Ovary (tissue), 3 donors: ENCODE measurements around the gene WHRN.

Experiments
- POLR2A ChIP-seq: fragments of 450-650 bp; IDR thresholded peaks from one replicate; pipeline ENCODE4 v1.6.1; 2017; ENCODE audit warnings: antibody characterized with exemption, mild to moderate bottlenecking, moderate library complexity
- TF ChIP-seq, protein P1 (sequence below), 3 donors: fragments of 450-650 bp in 2 of 3; fragments of 200-600 bp in 1 of 3; IDR thresholded peaks; one replicate each; pipeline versions ENCODE4 v1.5.1 to v1.8.0; 2016 to 2022; ENCODE audit warnings: antibody characterized with exemption in 3 of 3, mild to moderate bottlenecking in 1 of 3
- donor health status: DM: no; HTN: no; CAD: no.

DNA sequence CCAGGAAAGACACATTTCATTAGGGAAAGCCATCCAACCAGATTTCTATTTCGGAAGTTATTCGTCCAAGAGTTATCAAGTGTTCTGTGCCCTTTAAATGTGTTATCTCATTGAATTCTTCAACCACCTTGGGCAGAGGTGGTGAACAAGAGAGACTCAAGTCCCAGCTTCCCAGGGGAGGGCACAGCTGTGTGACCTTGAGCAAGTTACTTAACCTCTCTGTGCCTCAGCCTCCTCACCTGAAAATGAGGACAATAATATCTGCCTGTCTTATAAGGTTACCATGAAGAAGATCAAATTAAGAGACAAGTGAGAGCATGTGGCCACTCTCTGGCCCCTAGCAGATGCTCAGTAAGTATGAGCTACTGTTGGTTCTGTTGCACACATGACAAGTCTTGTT, 37.4 kb downstream of the WHRN start:
- TF ChIP-seq, protein P1, sequence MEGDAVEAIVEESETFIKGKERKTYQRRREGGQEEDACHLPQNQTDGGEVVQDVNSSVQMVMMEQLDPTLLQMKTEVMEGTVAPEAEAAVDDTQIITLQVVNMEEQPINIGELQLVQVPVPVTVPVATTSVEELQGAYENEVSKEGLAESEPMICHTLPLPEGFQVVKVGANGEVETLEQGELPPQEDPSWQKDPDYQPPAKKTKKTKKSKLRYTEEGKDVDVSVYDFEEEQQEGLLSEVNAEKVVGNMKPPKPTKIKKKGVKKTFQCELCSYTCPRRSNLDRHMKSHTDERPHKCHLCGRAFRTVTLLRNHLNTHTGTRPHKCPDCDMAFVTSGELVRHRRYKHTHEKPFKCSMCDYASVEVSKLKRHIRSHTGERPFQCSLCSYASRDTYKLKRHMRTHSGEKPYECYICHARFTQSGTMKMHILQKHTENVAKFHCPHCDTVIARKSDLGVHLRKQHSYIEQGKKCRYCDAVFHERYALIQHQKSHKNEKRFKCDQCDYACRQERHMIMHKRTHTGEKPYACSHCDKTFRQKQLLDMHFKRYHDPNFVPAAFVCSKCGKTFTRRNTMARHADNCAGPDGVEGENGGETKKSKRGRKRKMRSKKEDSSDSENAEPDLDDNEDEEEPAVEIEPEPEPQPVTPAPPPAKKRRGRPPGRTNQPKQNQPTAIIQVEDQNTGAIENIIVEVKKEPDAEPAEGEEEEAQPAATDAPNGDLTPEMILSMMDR (IDR thresholded peaks at IDR 0.05): no peak
- no peak for TF ChIP-seq POLR2A
